22Rv1 (cell line): ENCODE results near the gene MBNL3.

ENCODE experiments used
- H3K27ac ChIP-seq: fragments of 450-650 bp; 2 replicates; pipeline ENCODE4 v1.5.1; 2017
- ZFX ChIP-seq: fragments of 450-650 bp; IDR thresholded peaks from 2 replicates; pipeline ENCODE4 v1.6.1; 2017; ENCODE audit warnings: antibody characterized with exemption, borderline replicate concordance
- TF ChIP-seq, protein P1 (sequence below): fragments of 450-650 bp; IDR thresholded peaks from 2 replicates; pipeline ENCODE4 v1.5.1; 2017; ENCODE audit warnings: mild to moderate bottlenecking

The MBNL3 gene

DNA sequence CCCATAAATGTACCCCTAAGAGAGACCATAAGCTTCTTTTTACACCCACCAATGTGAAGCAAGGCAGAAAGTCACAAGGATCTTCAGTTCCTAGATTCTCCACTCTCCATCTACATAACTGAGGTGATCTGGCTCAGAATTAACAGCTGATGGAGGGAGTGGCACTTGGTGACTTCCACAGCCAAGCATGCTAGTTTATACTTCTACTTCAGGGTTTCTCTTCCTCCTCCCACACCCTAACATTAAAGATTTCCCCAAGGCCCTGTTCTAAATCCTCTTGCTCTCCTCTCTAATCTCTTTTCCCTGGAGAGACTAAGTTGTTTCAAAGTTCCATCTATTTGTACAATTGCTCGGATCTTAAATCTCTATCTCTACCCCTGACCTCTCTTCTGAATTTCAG, 81.1 kb downstream of the MBNL3 start:
- no peak for TF ChIP-seq ZFX
- TF ChIP-seq, protein P1, sequence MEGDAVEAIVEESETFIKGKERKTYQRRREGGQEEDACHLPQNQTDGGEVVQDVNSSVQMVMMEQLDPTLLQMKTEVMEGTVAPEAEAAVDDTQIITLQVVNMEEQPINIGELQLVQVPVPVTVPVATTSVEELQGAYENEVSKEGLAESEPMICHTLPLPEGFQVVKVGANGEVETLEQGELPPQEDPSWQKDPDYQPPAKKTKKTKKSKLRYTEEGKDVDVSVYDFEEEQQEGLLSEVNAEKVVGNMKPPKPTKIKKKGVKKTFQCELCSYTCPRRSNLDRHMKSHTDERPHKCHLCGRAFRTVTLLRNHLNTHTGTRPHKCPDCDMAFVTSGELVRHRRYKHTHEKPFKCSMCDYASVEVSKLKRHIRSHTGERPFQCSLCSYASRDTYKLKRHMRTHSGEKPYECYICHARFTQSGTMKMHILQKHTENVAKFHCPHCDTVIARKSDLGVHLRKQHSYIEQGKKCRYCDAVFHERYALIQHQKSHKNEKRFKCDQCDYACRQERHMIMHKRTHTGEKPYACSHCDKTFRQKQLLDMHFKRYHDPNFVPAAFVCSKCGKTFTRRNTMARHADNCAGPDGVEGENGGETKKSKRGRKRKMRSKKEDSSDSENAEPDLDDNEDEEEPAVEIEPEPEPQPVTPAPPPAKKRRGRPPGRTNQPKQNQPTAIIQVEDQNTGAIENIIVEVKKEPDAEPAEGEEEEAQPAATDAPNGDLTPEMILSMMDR = no peak
- H3K27ac ChIP-seq = no peak overlapping the region

DNA sequence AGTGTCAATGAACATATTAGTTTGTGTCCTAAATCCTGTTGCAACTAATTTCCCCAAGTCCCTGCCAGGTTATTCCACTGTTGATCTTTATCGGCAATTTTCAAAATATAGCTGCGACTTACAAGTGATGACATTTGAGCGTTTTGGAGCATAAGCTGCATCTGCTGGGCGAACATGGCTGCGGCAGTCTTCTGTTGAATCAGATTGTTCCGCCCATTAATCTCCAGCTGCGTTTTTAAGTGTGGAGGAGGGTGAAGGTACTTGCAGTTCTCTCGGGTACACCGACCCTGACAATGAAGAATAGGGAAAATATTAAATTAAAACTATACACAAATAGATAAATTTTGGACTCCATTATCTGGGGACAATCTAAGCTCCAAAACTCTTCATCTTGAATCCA, 82.7 kb downstream of the MBNL3 start:
- no peak for TF ChIP-seq ZFX
- TF ChIP-seq, protein P1 = no peak
- no peak overlapping the region for H3K27ac ChIP-seq

DNA sequence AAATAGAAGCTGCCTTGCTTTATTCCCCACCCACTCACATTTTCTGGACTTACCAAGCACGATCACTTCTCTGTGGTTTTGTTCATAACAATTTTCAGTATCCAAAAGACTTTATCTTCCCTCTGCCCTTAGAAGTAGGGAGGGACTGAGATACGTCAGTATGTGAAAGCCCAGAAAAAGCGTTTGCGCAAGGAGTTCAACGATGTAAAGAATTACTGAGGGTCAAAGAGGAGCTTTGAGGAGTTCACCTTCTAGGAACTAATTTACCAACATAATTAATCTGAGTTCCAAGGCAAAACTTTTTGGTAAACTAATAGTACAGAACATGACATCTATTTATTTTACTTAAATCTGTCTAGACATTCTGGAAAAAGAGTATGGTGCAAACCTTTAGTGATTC, 84.6 kb downstream of the MBNL3 start:
- TF ChIP-seq ZFX = no peak
- TF ChIP-seq, protein P1 = no peak

DNA sequence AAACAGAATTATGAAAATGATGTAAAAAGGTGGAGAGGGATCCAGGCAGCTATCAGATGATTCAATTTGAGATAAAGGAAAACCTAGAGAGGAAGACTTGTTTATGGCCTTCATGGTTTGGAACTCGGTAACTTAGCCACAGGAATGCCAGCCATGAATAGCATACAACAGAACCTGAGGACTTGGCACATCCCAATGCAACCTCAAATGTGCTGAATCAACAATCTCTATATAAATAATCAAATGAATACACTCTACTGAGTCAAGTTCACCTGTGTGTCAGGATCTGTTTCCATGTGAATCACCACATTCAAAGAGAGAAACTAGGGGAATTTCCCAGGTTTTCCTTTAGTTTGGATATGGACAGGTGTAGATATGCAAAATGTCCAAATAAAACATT, 86.9 kb downstream of the MBNL3 start:
- no peak for TF ChIP-seq ZFX
- TF ChIP-seq, protein P1 = no peak
- H3K27ac ChIP-seq = no peak overlapping the region

More for the DNA sequence above, 84.6 kb downstream of the MBNL3 start:
- no peak overlapping the region for H3K27ac ChIP-seq

DNA sequence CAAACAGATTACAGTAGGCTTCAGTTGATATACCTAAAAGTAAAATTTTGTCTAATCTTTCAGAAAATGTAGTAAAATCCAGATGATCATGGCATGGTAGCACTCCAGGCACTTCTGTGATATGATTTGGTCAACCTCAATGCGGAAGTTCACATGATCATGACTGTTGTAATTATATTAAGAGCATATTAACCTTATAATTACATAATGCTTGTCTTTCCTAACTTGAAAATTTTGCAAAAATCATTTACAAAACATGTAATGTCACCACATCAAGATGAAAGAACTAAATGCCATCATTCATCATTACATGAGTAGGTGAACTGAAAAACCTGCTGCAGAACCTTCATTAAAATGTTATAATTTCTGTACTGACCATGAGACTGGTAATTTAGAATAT, 88.1 kb downstream of the MBNL3 start:
- H3K27ac ChIP-seq = no peak overlapping the region
- no peak for TF ChIP-seq ZFX
- TF ChIP-seq, protein P1 = no peak

DNA sequence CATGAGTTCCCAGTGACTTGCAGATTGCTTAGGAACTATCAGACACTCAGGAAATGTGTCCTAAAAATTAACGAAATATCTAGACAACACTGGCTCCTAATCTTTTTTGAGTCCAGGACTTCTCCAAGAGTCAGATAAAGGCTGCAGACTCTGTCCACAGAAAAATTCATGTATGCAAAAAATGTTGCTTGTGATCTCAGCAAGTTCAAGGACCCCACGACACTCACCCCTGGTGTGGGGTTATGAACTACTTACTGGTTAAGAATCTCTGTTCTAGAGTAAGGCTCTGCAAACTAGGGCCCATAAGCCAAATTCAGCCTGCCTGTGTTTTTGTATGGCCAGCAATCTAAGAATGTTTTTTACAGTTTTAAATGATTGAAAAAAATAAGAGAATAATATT, 93.2 kb downstream of the MBNL3 start:
- TF ChIP-seq, protein P1 = no peak
- no peak for TF ChIP-seq ZFX
- H3K27ac ChIP-seq = no peak overlapping the region

DNA sequence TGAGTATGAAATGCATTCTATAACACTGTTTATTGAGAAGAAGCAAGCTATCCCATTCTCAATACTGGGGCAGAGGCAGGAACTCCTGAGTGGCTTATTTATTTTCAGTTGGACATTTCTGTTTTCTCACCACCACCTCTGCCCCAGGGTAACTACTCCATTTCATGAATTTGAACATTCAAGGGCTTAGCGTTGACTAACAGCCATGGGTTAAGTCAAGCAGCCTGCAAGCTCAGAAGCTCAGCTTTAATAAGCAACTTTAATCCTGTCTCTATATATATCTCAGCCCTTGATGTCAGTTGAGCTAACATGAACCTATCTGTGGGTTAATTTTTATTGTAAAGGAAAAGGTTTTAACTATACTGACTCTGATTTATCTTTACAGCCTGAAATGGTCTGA, 93.8 kb downstream of the MBNL3 start:
- no peak for TF ChIP-seq ZFX
- TF ChIP-seq, protein P1 = no peak
- H3K27ac ChIP-seq = no peak overlapping the region
